HL-60/S4 (cell line): ENCODE data around the gene MESD.

Source experiments
- in situ Hi-C: fragments of 300-500 bp; cut with MboI; formaldehyde crosslinking; loops from 2 replicates; pipeline ENCODE4 v1.14.3; 2022; ENCODE audit warnings: low sequenced_read_pairs

MESD gene

GRCh38 chr15:81015621-81016488 lies 26.2 kb upstream of the MESD start:
- in situ Hi-C loops, result no loop called here

GRCh38 chr15:81014446-81015093 lies 25.0 kb upstream of the MESD start:
- in situ Hi-C loops, result no loop called here

GRCh38 chr15:81013396-81013929 lies 23.8 kb upstream of the MESD start:
- in situ Hi-C loops, result no loop called here

- in situ Hi-C loops, result no loop called here
Measured at GRCh38 chr15:81012588-81012987, 23.0 kb upstream of the MESD start.

DNA sequence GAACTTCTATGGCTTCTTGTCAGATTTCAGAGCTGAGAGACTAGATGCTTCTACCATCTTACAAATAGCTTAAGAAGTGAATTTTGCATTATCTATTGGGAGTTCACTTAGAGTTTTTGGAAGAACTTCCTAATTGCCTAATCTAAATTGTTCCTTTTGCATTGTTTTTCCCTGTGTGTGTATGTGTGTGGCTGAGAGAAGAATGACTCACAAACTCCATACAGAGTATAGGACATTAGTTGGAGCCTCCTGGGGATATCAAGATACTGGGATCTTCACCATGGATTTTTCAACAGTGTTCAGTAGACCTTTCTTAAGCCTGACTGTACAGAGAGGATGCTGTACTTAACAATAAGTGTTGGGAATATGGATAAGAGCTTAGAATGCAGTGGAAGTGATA lies 22.0 kb upstream of the MESD start:
- in situ Hi-C loops, result no loop called here

DNA sequence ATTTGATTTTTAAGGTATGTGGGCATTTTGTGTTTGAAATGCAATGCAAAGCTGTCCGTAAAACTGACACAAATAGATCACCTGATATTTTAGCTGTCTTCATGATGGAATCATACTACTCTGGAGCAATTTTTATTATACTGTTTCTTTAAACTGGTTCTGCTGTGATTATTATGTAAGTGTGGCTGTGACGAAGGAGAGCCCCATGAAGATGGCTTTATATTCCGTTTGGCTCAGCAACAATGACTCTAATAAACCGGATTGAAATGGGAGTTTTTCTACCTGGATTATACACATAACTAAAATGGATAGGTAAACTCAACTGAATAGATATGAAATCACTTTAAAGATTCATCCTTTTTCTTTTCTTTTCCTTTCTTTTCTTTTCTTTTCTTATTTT lies 20.5 kb upstream of the MESD start:
- in situ Hi-C loops, result no loop called here

GRCh38 chr15:81008312-81008711 lies 18.7 kb upstream of the MESD start:
- in situ Hi-C loops, result no loop called here

GRCh38 chr15:81007428-81008064 lies 17.9 kb upstream of the MESD start:
- in situ Hi-C loops, result no loop called here

DNA sequence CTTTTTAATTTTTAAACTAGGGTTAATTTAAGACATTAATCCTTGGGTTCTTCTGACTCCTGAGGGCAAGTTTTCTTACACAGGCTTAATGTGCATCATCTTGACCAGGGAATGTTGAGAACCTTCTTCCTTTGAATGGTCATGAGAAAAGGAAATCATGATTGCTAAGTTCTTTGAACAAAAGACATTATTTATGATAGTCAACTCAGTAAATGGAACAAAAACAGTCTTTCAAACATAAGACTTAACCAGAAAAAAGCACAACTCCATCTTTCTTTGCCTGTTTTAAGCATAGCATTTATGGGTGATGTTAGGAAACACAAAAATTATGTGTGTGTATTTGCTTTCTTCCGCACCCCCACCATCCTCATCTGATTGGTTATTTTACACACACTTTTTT lies 16.5 kb upstream of the MESD start:
- in situ Hi-C loops, result no loop called here

DNA sequence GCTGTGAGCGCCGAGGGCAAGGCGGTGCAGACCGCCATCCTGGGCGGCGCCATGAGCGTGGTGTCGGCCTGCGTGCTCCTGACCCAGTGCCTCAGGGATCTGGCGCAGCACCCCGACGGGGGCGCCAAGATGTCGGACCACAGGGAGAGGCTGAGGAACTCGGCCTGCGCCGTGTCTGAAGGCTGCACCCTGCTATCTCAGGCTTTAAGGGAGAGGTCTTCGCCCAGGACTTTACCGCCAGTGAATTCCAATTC lies 13.4 kb upstream of the MESD start:
- in situ Hi-C loops, result no loop called here

- in situ Hi-C loops, result no loop called here
Measured at GRCh38 chr15:81002331-81003096, 12.9 kb upstream of the MESD start.

DNA sequence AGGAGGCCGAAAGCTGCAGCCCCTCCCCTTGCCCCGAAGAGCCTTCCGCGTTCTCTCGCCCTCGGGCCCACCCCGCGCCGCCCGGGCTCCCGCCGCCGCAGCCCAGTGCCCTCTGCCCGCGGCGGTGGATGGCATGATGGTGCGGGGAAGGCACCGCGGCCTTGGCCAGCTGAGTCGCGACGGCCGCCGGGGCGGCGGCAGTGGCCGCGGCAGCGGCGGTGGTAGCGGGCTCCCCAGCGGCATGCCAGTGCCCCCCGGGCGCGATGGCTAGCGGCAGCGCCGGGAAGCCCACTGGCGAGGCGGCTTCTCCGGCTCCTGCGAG lies 12.4 kb upstream of the MESD start:
- in situ Hi-C loops, result no loop called here

- in situ Hi-C loops, result no loop called here
Measured at GRCh38 chr15:81001152-81002008, 11.8 kb upstream of the MESD start.

GRCh38 chr15:81000624-81001151 lies 11.1 kb upstream of the MESD start, which contains the start of gene TLNRD1:
Gene TLNRD1 (plus strand): TSS chr15:81000923. CDS start chr15:81002272, 1,349 bp downstream.
- in situ Hi-C loops, result no loop called here

- in situ Hi-C loops, result no loop called here
Measured at GRCh38 chr15:81000144-81000623, 10.6 kb upstream of the MESD start.

DNA sequence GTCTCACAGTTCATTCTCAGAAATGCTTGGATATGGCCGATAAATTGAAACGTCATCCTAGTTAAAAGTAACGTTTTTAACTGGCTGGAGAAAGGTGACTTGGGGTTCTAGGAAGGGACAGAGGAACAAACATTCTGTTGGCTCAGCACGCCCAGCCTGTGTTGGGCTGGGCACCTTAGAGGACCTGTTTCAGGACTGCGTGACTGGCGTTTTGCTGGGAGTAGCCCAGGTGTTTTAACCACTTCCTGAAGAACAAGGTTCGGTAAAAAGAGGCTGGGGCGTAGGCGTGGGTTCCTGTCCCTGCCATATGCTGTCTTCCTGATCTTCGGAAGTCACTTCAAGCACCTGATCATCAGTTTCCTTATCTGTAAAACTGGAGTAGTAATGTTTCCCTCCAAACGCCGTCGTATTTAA lies 10.0 kb upstream of the MESD start:
- in situ Hi-C loops, result loop anchor here (10.0 kb wide), 1 partner anchor 105 kb away; no protein-coding TSS in a partner anchor

DNA sequence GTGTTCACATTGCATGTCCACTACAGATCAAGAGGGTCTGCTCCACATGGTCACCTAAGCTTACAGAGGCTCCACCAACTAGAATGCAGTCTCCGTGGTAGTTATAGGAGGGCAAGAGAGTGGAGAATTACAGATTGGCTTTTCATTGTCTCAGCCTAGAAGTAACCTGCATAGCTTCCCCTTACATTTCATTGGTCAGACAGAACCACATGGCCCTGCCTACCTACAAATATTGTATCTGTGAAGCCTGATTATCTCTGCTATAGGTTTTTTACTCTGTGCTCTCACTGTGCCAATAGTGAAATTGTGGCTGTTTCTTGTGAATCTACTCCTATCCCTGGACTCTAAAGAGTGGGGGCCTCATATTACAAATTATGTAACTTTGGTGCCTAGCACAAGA lies 8.6 kb upstream of the MESD start:
- in situ Hi-C loops, result loop anchor here (10.0 kb wide), 1 partner anchor 107 kb away; no protein-coding TSS in a partner anchor

GRCh38 chr15:80997692-80998091 lies 8.1 kb upstream of the MESD start:
- in situ Hi-C loops, result loop anchor here (10.0 kb wide), 1 partner anchor 107 kb away; no protein-coding TSS in a partner anchor

GRCh38 chr15:80996247-80996646 lies 6.6 kb upstream of the MESD start:
- in situ Hi-C loops, result loop anchor here (10.0 kb wide), 1 partner anchor 109 kb away; no protein-coding TSS in a partner anchor
